ENCODE results near the gene FAM89B. TPM values are rescaled to one million over a fixed set of nuclear protein-coding genes. Genes with fewer than 3 reads are reported as not detected.
A peak's percentile ranks its signal among the peaks of the same experiment; 100 is the strongest.

The FAM89B gene
- polyA plus RNA-seq, 3 donors, result 51.3 to 139 (median 70.8) TPM

GRCh38 chr11:65524014-65524740, 48.2 kb upstream of the FAM89B start:
- Histone ChIP-seq H3K79me2 (ENCODE audit: insufficient read depth, low read length) (peaks cover 20% of the 10 kb centered on the region), H3K4me1 (ENCODE audit: control insufficient read depth in 1 of 2, insufficient read depth in 2 of 2, low read length in 2 of 2) (peaks cover 38 to 44% of the 10 kb centered on the region in 2 donors), H3K4me3 (replicated peaks in 1 of 3; ENCODE audit: low read depth in 2 of 3, low read length in 3 of 3) (peak overlapping the region in 1 of 3 experiments; percentile 65), H3K27me3 (ENCODE audit: control insufficient read depth in 2 of 2, insufficient read depth in 2 of 2, low read length in 2 of 2) (no peaks in the 10 kb centered on the region), H3K9me3 (replicated peaks in 1 of 2; ENCODE audit: control insufficient read depth in 1 of 2, insufficient read depth in 1 of 2, low read length in 2 of 2) (no peaks in the 10 kb centered on the region), H2AFZ (ENCODE audit: insufficient read depth, low read depth, low read length, poor library complexity, severe bottlenecking) (no peak overlapping the region), H4K20me1 (ENCODE audit: insufficient read depth, low read length) (peaks cover 27% of the 10 kb centered on the region), H3K36me3 (replicated peaks in 1 of 2; ENCODE audit: control insufficient read depth in 1 of 2, insufficient read depth in 2 of 2, low read length in 2 of 2) (peaks cover 12 to 29% of the 10 kb centered on the region in 2 donors), H3K27ac (ENCODE audit: low read depth in 1 of 2, low read length in 2 of 2) (no peak overlapping the region), H3K9ac (ENCODE audit: insufficient read depth, low read length, poor library complexity, severe bottlenecking) (no peak overlapping the region), H3K4me2 (replicated peaks; ENCODE audit: extremely low read depth, low read length, poor library complexity, severe bottlenecking) (peak overlapping the region; percentile 65)
- no peak for TF ChIP-seq CTCF (IDR thresholded peaks at IDR 0.05)
- H3K4me3 Mint-ChIP-seq, result peak overlapping the region; percentile 59 to 89
- intact Hi-C loops (cut with micrococcal nuclease), result no loop called here
- WGBS (ENCODE audit: insufficient coverage), result 81% methylated on average over 3 of the region's 12 CpGs
- H3K27ac Mint-ChIP-seq, result peak overlapping the region; percentile 17 to 84 (median 75)
- H3K9me3 Mint-ChIP-seq, result no peaks in the 10 kb centered on the region
- no peak for DNase-seq
- H3K36me3 Mint-ChIP-seq, result peaks cover 18 to 22% of the 10 kb centered on the region in 2 donors
- H3K4me1 Mint-ChIP-seq, result peaks cover 44% of the 10 kb centered on the region
- no peaks in the 10 kb centered on the region for H3K27me3 Mint-ChIP-seq (ENCODE audit: low read depth in 3 of 3)

- no peaks in the 10 kb centered on the region for H3K27me3 Mint-ChIP-seq (ENCODE audit: low read depth in 3 of 3)
- peak within 1 kb of the TSS; percentile 91 for H3K4me2 ChIP-seq (replicated peaks; ENCODE audit: extremely low read depth, low read length, poor library complexity, severe bottlenecking)
- peak; percentile 49 to 72 (median 55) for DNase-seq
- peaks cover 20% of the 10 kb centered on the region for H3K79me2 ChIP-seq (ENCODE audit: insufficient read depth, low read length)
- no peaks in the 10 kb centered on the region for H3K9me3 Mint-ChIP-seq
- H3K9me3 ChIP-seq (replicated peaks in 1 of 2; ENCODE audit: control insufficient read depth in 1 of 2, insufficient read depth in 1 of 2, low read length in 2 of 2), result no peaks in the 10 kb centered on the region
- peaks cover 38 to 44% of the 10 kb centered on the region in 2 donors for H3K4me1 ChIP-seq (ENCODE audit: control insufficient read depth in 1 of 2, insufficient read depth in 2 of 2, low read length in 2 of 2)
- H3K27ac ChIP-seq (ENCODE audit: low read depth in 1 of 2, low read length in 2 of 2), result peak within 1 kb of the TSS; percentile 3 to 86
- TF ChIP-seq CTCF (IDR thresholded peaks at IDR 0.05), result no peak
- H3K4me3 ChIP-seq (replicated peaks in 1 of 3; ENCODE audit: low read depth in 2 of 3, low read length in 3 of 3), result peak within 1 kb of the TSS; percentile 67 to 90 (median 75)
- H3K36me3 ChIP-seq (replicated peaks in 1 of 2; ENCODE audit: control insufficient read depth in 1 of 2, insufficient read depth in 2 of 2, low read length in 2 of 2), result peaks cover 18 to 37% of the 10 kb centered on the region in 2 donors
- peaks cover 44% of the 10 kb centered on the region for H3K4me1 Mint-ChIP-seq
- no peaks in the 10 kb centered on the region for H3K27me3 ChIP-seq (ENCODE audit: control insufficient read depth in 2 of 2, insufficient read depth in 2 of 2, low read length in 2 of 2)
- intact Hi-C loops (cut with micrococcal nuclease), result no loop called here
- H3K9ac ChIP-seq (ENCODE audit: insufficient read depth, low read length, poor library complexity, severe bottlenecking), result peak within 1 kb of the TSS; percentile 96
- WGBS (ENCODE audit: insufficient coverage), result under 1% methylated on average over 59 of the region's 82 CpGs
- H3K4me3 Mint-ChIP-seq, result peak within 1 kb of the TSS; percentile 82 to 89
- peaks cover 34% of the 10 kb centered on the region for H4K20me1 ChIP-seq (ENCODE audit: insufficient read depth, low read length)
- H3K36me3 Mint-ChIP-seq, result peaks cover 21 to 29% of the 10 kb centered on the region in 2 donors
- H2AFZ ChIP-seq (ENCODE audit: insufficient read depth, low read depth, low read length, poor library complexity, severe bottlenecking), result peak within 1 kb of the TSS; percentile 86
- peak within 1 kb of the TSS; percentile 81 to 90 (median 84) for H3K27ac Mint-ChIP-seq
Observed at GRCh38 chr11:65524741-65525545, 47.4 kb upstream of the FAM89B start, which contains the start of gene SCYL1. Gene SCYL1 (plus strand): TSS chr11:65525083. CDS start chr11:65525154, 71 bp downstream.
